Calu3 (cell line): ENCODE results near the gene IL7R. TPM values are rescaled to one million over a fixed set of nuclear protein-coding genes. Genes with fewer than 3 reads are reported as not detected.

Experiments used
- BruUV-seq: library from RNA; stranded (reverse); fragments of 400-500 nt; replicated peaks from 2 replicates; lab custom pipeline; 2021; lab: Mats Ljungman, UMichigan
- CTCF ChIA-PET: fragments of 300-600 bp; sonication (Branson Sonifier 250); formaldehyde crosslinking; loops from one replicate; lab custom pipeline; 2022; ENCODE audit warnings: antibody characterized with exemption; lab: Charles Lee
- DNase-seq: peaks from one replicate; pipeline ENCODE4 v3.0.0; 2022
- H3K27ac Mint-ChIP-seq: one replicate; pipeline ENCODE4 v1.8.0; 2022; ENCODE audit warnings: mixed read lengths; ENCODE audit not compliant: unreplicated experiment
- H3K27me3 Mint-ChIP-seq: one replicate; pipeline ENCODE4 v1.8.0; 2022; ENCODE audit warnings: mixed read lengths; ENCODE audit not compliant: unreplicated experiment
- H3K36me3 Mint-ChIP-seq: one replicate; pipeline ENCODE4 v1.8.0; 2022; ENCODE audit warnings: mild to moderate bottlenecking, moderate library complexity, mixed read lengths; ENCODE audit not compliant: insufficient read depth, unreplicated experiment
- H3K4me1 Mint-ChIP-seq: one replicate; pipeline ENCODE4 v1.8.0; 2022; ENCODE audit warnings: mild to moderate bottlenecking, low read depth, mixed read lengths; ENCODE audit not compliant: unreplicated experiment
- H3K4me3 Mint-ChIP-seq: one replicate; pipeline ENCODE4 v1.8.0; 2022; ENCODE audit warnings: mild to moderate bottlenecking, low read depth, moderate library complexity, mixed read lengths; ENCODE audit not compliant: unreplicated experiment
- H3K9me3 Mint-ChIP-seq: one replicate; pipeline ENCODE4 v1.8.0; 2022; ENCODE audit warnings: low read depth, mixed read lengths; ENCODE audit not compliant: unreplicated experiment
- intact Hi-C: fragments of 100-400 bp; cut with micrococcal nuclease; formaldehyde crosslinking; loops from one replicate; pipeline ENCODE4 v1.10.0; 2022; ENCODE audit not compliant: unreplicated experiment
- total RNA-seq: library from RNA; stranded (reverse); gene quantifications from 2 replicates; pipeline ENCODE4 v1.2.3, GENCODE V29; 2022
- TF ChIP-seq, protein P1 (sequence below): fragments of 200-600 bp; IDR thresholded peaks from one replicate; pipeline ENCODE4 v1.8.0; 2022; ENCODE audit warnings: antibody characterized with exemption; ENCODE audit not compliant: unreplicated experiment

The IL7R gene
- total RNA-seq, 1 experiment from 2014 or later: 0.19 TPM

DNA sequence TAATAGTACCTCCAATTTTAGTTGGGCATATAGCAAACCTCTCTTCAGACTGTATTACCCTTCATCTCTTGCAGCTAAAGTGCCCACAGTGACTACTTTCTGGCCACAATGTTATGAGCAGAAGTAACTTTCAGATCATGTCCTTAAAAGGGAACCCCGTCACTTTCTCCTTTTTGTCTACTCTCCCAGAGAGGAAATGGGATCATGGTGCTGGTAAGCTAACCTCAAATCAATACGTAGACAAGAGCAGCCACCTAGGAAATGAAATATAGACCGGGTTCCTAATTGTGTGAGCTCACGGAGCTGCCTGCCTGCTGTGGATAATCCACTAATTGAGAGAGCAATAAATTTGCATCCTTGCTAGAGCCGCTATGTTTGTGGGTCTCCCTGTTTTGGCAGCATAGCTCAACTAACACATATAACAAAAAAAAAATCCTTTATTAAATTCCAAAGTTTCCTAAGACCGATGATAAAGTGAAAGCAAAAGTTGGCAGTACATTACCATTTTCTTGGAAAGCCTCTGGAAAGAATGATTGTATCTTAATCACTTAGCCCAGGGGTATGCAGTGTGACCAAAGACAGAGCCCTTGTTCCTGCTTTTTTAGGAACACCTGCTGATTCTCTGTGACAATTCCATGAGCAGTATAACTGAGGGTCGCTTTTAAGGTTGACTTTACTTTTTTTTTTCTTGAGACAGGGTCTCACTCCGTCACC lies 5.6 kb upstream of the IL7R start:
- Mint-ChIP-seq H3K27me3 (no peaks in the 10 kb centered on the region), H3K9me3 (peaks cover 8% of the 10 kb centered on the region), H3K4me1 (no peaks in the 10 kb centered on the region), H3K36me3 (no peaks in the 10 kb centered on the region), H3K4me3 (no peak overlapping the region), H3K27ac (no peak overlapping the region)
- intact Hi-C loops: no loop called here
- TF ChIP-seq, protein P1, sequence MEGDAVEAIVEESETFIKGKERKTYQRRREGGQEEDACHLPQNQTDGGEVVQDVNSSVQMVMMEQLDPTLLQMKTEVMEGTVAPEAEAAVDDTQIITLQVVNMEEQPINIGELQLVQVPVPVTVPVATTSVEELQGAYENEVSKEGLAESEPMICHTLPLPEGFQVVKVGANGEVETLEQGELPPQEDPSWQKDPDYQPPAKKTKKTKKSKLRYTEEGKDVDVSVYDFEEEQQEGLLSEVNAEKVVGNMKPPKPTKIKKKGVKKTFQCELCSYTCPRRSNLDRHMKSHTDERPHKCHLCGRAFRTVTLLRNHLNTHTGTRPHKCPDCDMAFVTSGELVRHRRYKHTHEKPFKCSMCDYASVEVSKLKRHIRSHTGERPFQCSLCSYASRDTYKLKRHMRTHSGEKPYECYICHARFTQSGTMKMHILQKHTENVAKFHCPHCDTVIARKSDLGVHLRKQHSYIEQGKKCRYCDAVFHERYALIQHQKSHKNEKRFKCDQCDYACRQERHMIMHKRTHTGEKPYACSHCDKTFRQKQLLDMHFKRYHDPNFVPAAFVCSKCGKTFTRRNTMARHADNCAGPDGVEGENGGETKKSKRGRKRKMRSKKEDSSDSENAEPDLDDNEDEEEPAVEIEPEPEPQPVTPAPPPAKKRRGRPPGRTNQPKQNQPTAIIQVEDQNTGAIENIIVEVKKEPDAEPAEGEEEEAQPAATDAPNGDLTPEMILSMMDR: no peak
- DNase-seq: no peak
- no TSS peak for BruUV-seq
- CTCF ChIA-PET: interaction anchor here (0.7 kb wide), 1 partner anchor 76 kb away, joined by 3 read pairs; no protein-coding TSS in a partner anchor

DNA sequence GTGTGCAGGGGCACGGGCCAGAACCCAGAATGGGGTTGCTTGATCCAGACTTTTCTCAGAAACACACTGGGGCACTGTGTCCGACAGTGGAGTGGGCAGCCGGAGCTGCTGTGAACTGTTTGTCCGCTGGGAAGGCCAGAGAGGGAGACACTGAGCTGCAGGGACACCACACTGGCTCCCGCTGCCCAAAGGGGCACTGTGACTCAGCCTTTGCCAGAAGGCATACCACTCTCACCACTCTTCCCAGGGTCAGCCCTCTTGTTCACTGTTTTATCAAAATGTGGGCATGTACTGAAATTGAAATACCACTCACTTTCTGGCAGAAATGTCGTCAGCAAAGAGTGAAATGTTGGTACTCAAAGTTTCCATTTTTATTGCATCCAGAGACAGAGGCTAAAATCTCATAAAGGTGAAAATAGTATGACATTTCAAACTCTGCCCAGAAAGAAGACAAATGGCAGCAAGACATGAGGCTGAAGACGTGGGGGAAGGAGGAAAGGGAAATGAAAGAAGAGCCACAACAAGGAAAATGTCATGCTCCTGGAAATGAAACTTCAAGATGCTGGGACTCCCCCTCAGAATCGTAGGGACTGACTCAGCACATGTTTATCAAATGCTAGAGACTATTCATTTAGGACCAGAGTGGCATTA lies 4.5 kb upstream of the IL7R start:
- no peak overlapping the region for H3K27ac Mint-ChIP-seq
- H3K9me3 Mint-ChIP-seq: peaks cover 5% of the 10 kb centered on the region
- no peaks in the 10 kb centered on the region for H3K36me3 Mint-ChIP-seq
- TF ChIP-seq, protein P1: no peak
- intact Hi-C loops: no loop called here
- no peaks in the 10 kb centered on the region for H3K27me3 Mint-ChIP-seq
- no peaks in the 10 kb centered on the region for H3K4me1 Mint-ChIP-seq
- no peak overlapping the region for H3K4me3 Mint-ChIP-seq
- no peak for DNase-seq
- no TSS peak for BruUV-seq
- CTCF ChIA-PET: no interaction called here

DNA sequence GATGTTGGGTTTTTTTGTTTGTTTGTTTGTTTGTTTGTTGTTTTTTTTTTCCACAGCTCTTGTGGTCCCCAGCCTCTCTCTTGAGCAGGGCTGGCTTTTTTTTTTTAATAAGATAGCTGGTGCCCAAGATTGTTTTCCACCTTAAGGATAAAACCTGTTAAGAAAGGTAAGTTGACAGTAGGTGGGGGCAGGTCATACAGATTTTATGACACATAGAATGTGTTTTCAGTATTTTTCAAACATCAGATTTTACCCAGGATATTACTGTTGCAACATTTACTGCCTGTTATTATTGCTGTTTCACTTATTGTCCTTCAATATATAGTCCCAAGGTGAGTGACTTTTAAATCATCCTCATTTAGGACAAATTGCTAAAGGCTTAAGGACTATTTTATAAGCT lies 3.9 kb upstream of the IL7R start:
- BruUV-seq: no TSS peak
- intact Hi-C loops: no loop called here
- Mint-ChIP-seq H3K27me3 (no peaks in the 10 kb centered on the region), H3K9me3 (peaks cover 5% of the 10 kb centered on the region), H3K27ac (no peak overlapping the region), H3K4me3 (no peak overlapping the region), H3K4me1 (no peaks in the 10 kb centered on the region), H3K36me3 (no peaks in the 10 kb centered on the region)
- TF ChIP-seq, protein P1: no peak
- CTCF ChIA-PET: no interaction called here
- no peak for DNase-seq

DNA sequence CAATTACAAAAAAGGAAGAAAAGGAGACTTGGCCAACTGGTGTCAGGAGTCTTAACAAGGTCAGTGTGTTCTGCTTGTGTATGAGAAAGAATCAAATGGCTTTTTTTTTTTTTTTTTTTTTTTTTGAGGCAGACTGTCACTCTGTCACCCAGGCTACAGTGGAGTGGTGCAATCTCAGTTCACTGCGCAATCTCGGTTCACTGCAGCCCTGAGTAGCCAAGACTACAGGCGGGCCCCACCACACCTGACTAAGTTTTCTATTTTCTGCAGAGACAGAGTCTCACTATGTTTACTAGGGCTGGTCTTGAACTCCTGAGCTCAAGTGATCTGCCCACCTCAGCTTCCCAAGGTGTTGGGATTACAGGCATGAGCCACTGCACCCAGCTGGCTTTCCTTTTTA lies 3.1 kb upstream of the IL7R start:
- Mint-ChIP-seq H3K27me3 (no peaks in the 10 kb centered on the region), H3K9me3 (peaks cover 3% of the 10 kb centered on the region), H3K4me1 (no peaks in the 10 kb centered on the region), H3K36me3 (no peaks in the 10 kb centered on the region), H3K4me3 (no peak overlapping the region), H3K27ac (no peak overlapping the region)
- TF ChIP-seq, protein P1: no peak
- BruUV-seq: no TSS peak
- DNase-seq: no peak
- CTCF ChIA-PET: interaction anchor here (0.7 kb wide), 1 partner anchor 431 kb away, joined by 3 read pairs; no protein-coding TSS in a partner anchor
- intact Hi-C loops: no loop called here
